Osteocyte (in vitro differentiated cells): Measurements from ENCODE around the gene ZDHHC19. TPM values are rescaled to one million over a fixed set of nuclear protein-coding genes. Genes with fewer than 3 reads are reported as not detected.
"Not testable (repeated sequence)": the region's sequence is repeated elsewhere in the genome, so short reads cannot be mapped to it uniquely, and the experiment has no call there.

ENCODE experiments used
- DNase-seq: peaks from one replicate; pipeline ENCODE4 v3.0.0; 2021; ENCODE audit warnings: mixed read lengths; ENCODE audit not compliant: unreplicated experiment; ENCODE audit errors: extremely low spot score
- H3K27ac Mint-ChIP-seq: one replicate; pipeline ENCODE4 v1.8.0; 2021; ENCODE audit warnings: mild to moderate bottlenecking, mixed read lengths; ENCODE audit not compliant: unreplicated experiment
- H3K27me3 Mint-ChIP-seq: one replicate; pipeline ENCODE4 v1.8.0; 2021; ENCODE audit warnings: mixed read lengths; ENCODE audit not compliant: unreplicated experiment
- H3K36me3 Mint-ChIP-seq: one replicate; pipeline ENCODE4 v1.8.0; 2021; ENCODE audit warnings: mixed read lengths; ENCODE audit not compliant: unreplicated experiment
- H3K4me1 Mint-ChIP-seq: one replicate; pipeline ENCODE4 v1.8.0; 2021; ENCODE audit warnings: mixed read lengths; ENCODE audit not compliant: unreplicated experiment
- H3K4me3 Mint-ChIP-seq: one replicate; pipeline ENCODE4 v1.8.0; 2021; ENCODE audit warnings: mild to moderate bottlenecking, moderate library complexity, mixed read lengths; ENCODE audit not compliant: unreplicated experiment
- H3K9me3 Mint-ChIP-seq: one replicate; pipeline ENCODE4 v1.8.0; 2021; ENCODE audit warnings: mixed read lengths; ENCODE audit not compliant: unreplicated experiment
- total RNA-seq: library from RNA; stranded (reverse); gene quantifications from 2 replicates; pipeline ENCODE4 v1.2.1, GENCODE V29; 2021
- TF ChIP-seq, protein P1 (sequence below): fragments of 200-600 bp; sonication (generic); IDR thresholded peaks from 2 replicates; pipeline ENCODE4 v1.5.0; 2021; ENCODE audit warnings: antibody characterized with exemption, mild to moderate bottlenecking, moderate library complexity

The ZDHHC19 gene
- total RNA-seq, 1 donor from 2014 or later = not detected

DNA sequence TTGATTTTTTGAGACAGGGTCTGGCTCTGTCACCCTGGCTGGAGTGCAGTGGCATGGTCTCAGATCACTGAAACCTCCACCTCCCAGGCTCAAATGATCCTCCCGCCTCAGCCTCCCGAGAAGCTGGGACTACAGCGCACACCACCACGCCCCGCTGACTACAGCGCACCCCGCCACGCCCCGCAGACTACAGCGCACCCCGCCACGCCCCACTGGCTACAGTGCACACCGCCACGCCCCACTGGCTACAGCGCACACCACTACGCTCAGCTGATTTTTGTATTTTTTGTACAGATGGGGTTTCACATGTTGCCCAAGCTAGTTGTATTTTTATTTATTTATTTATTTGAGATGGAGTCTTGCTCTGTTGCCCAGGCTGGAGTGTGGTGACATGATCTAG lies 40.7 kb upstream of the ZDHHC19 start:
- Mint-ChIP-seq H3K9me3 (no peaks in the 10 kb centered on the region), H3K4me1 (no peaks in the 10 kb centered on the region), H3K36me3 (peaks cover 13% of the 10 kb centered on the region), H3K4me3 (no peak overlapping the region), H3K27me3 (no peaks in the 10 kb centered on the region), H3K27ac (no peak overlapping the region)
- TF ChIP-seq, protein P1, sequence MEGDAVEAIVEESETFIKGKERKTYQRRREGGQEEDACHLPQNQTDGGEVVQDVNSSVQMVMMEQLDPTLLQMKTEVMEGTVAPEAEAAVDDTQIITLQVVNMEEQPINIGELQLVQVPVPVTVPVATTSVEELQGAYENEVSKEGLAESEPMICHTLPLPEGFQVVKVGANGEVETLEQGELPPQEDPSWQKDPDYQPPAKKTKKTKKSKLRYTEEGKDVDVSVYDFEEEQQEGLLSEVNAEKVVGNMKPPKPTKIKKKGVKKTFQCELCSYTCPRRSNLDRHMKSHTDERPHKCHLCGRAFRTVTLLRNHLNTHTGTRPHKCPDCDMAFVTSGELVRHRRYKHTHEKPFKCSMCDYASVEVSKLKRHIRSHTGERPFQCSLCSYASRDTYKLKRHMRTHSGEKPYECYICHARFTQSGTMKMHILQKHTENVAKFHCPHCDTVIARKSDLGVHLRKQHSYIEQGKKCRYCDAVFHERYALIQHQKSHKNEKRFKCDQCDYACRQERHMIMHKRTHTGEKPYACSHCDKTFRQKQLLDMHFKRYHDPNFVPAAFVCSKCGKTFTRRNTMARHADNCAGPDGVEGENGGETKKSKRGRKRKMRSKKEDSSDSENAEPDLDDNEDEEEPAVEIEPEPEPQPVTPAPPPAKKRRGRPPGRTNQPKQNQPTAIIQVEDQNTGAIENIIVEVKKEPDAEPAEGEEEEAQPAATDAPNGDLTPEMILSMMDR = no peak
- no peak for DNase-seq

DNA sequence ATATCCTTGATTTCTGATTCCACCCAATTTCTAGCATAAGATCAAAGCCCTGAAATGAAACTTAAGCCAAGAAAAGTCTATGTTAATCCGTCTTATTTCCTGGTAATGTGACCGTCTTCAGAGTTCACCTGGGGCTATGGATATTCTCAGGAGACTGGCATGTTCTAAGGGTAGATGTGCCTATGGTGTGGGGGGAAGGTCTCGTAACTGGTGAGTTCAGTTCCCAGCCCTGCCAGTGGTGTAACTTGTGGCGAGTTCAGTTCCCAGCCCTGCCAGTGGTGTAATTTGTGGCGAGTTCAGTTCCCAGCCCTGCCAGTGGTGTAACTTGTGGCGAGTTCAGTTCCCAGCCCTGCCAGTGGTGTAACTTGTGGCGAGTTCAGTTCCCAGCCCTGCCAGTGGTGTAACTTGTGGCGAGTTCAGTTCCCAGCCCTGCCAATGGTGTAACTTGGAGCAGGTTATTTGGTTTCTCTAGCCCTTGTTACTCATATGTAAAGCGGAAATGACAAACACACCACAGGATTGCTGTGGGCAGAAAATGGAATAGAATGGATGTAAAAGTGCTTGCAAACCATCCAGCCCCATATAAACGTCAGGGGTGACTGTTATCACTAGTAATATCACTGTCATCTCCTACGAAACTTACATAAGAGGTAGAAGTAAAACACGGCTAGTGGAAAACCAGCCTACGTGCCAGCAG lies 35.6 kb upstream of the ZDHHC19 start:
- H3K9me3 Mint-ChIP-seq = no peaks in the 10 kb centered on the region
- H3K4me1 Mint-ChIP-seq = no peaks in the 10 kb centered on the region
- no peaks in the 10 kb centered on the region for H3K27me3 Mint-ChIP-seq
- no peak for DNase-seq
- no peak overlapping the region for H3K27ac Mint-ChIP-seq
- no peak overlapping the region for H3K4me3 Mint-ChIP-seq
- H3K36me3 Mint-ChIP-seq = peaks cover 20% of the 10 kb centered on the region
- TF ChIP-seq, protein P1 = no peak

DNA sequence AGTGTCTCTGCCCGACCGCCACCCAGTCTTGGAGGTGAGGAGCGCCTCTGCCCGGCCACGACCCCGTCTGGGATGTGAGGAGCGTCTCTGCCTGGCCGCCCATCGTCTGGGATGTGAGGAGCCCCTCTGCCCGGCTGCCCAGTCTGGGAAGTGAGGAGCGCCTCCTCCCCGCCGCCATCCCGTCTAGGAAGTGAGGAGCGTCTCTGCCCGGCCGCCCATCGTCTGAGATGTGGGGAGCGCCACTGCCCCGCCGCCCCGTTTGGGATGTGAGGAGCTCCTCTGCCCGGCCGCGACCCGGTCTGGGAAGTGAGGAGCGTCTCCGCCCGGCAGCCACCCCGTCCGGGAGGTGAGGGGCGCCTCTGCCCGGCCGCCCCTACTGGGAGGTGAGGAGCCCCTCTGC lies 33.0 kb upstream of the ZDHHC19 start:
- H3K36me3 Mint-ChIP-seq = peaks cover 30% of the 10 kb centered on the region
- H3K9me3 Mint-ChIP-seq, H3K4me1 Mint-ChIP-seq, H3K27me3 Mint-ChIP-seq, DNase-seq, H3K4me3 Mint-ChIP-seq, H3K27ac Mint-ChIP-seq: not testable (repeated sequence)

DNA sequence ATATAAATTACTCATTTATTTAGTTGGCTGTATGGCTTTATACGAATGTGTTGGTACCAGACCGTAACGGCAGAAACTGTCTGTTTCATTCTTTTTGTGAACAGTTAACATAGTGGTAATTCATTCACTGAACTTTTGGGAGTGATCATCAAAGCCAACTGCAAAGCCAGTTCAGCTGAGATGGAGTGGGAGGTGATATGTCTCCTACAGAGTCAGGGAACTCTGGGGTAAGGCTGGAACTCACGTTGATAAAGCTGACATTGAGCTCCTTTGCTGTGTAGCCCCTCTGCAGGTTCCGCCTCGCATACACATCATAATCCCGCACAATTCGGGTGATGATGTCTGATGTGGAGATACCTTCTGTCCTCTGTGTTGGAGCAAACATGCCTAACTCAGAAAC lies 30.5 kb upstream of the ZDHHC19 start:
- Mint-ChIP-seq H3K27ac (no peak overlapping the region), H3K4me3 (no peak overlapping the region), H3K36me3 (peaks cover 41% of the 10 kb centered on the region), H3K27me3 (no peaks in the 10 kb centered on the region), H3K9me3 (no peaks in the 10 kb centered on the region), H3K4me1 (peaks cover 14% of the 10 kb centered on the region)
- TF ChIP-seq, protein P1 = no peak
- DNase-seq = no peak

DNA sequence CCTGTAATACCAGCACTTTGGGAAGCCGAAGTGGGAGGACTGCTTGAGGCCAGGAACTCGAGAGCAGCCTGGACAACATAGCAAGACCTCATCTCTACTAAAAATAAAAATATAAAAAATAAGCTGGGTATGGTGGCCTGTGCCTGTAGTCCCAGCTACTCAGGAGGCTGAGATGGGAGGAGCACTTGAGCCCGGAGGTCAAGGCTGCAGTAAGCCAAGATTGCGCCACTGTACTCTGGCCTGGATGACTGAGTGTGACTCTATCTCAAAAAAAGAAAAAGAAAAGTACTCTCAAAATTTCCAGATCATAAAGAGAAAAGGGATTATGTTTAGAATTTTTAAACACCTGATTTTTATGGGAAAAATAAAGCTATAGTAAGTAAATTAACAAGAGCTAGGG lies 29.2 kb upstream of the ZDHHC19 start:
- Mint-ChIP-seq H3K27me3 (no peaks in the 10 kb centered on the region), H3K4me1 (peaks cover 14% of the 10 kb centered on the region), H3K27ac (no peak overlapping the region), H3K36me3 (peaks cover 47% of the 10 kb centered on the region), H3K9me3 (no peaks in the 10 kb centered on the region), H3K4me3 (no peak overlapping the region)
- no peak for DNase-seq
- TF ChIP-seq, protein P1 = no peak
